ENCODE measurements around the gene C17orf113.

Gene C17orf113

DNA sequence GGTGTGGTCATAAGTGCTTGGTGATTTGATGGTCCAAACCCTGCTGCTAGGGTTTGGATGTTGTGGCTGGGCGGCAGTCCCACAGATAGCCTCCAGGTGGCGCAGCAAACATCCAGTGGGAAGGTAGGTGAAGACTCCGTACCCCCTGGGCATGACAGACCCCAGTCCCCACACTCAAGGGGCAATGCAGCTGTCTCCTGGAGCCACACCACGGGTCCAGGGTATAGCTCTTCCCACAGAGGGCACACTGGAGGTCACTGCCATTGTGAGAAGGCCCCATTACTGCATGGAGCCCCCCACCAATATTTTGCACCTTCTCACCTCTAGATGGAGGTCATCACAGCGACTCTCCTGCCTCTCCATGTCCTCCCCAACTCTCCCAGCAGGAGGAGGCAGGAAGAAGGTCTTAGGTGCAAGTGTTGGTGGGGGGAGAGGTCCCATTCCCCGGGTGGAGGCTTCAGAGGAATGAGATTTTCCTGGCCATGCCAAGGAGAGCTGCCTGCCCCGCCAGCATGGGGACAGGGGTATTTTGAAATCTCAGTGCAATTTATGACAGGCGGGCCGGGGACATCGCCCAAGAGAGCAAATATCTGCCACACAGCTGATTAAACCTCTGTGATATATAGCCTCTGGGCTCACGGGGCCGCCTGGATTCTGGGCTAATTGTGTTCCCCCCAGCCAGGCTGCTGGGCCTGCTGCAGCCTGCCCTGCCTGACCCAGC, 17.1 kb upstream of the C17orf113 start:
- TF ChIP-seq, protein P1, sequence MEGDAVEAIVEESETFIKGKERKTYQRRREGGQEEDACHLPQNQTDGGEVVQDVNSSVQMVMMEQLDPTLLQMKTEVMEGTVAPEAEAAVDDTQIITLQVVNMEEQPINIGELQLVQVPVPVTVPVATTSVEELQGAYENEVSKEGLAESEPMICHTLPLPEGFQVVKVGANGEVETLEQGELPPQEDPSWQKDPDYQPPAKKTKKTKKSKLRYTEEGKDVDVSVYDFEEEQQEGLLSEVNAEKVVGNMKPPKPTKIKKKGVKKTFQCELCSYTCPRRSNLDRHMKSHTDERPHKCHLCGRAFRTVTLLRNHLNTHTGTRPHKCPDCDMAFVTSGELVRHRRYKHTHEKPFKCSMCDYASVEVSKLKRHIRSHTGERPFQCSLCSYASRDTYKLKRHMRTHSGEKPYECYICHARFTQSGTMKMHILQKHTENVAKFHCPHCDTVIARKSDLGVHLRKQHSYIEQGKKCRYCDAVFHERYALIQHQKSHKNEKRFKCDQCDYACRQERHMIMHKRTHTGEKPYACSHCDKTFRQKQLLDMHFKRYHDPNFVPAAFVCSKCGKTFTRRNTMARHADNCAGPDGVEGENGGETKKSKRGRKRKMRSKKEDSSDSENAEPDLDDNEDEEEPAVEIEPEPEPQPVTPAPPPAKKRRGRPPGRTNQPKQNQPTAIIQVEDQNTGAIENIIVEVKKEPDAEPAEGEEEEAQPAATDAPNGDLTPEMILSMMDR (conservative IDR thresholded peaks at IDR 0.05): peak; percentile 75
- H3K27ac ChIP-seq: no peak overlapping the region

- TF ChIP-seq, protein P1 (conservative IDR thresholded peaks at IDR 0.05): no peak
- no peak overlapping the region for H3K27ac ChIP-seq
These were observed 14.8 kb upstream of the C17orf113 start for GRCh38 chr17:42065201-42065600.

- TF ChIP-seq, protein P1 (conservative IDR thresholded peaks at IDR 0.05): no peak
- no peak overlapping the region for H3K27ac ChIP-seq
These were observed 12.3 kb upstream of the C17orf113 start for GRCh38 chr17:42062681-42063080.

GRCh38 chr17:42061646-42062487, 11.5 kb upstream of the C17orf113 start:
- no peak overlapping the region for H3K27ac ChIP-seq

DNA sequence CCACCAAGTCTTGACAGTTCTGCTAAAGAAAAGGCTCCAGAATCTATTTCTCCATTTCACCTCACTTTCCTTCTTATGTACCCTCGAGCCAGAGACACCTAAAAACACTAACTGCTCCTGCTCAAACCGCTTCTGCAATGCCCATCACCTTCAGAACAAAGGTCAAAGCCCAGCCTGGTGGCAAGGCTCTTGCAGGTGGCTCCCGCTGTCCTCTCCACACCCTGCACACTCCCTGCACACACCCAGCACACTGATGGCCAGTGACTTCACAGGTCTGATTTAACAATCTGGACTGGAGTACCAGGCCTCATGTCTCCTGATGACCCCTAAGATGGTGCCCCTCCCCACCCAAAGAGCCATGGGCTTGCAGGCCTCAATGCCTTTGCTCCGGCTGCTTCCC, 9.8 kb upstream of the C17orf113 start:
- no peak overlapping the region for H3K27ac ChIP-seq

More at GRCh38 chr17:42061646-42062487, 11.5 kb upstream of the C17orf113 start:
- TF ChIP-seq, protein P1 (conservative IDR thresholded peaks at IDR 0.05): no peak

GRCh38 chr17:42059815-42060214, 9.4 kb upstream of the C17orf113 start:
- TF ChIP-seq, protein P1 (conservative IDR thresholded peaks at IDR 0.05): no peak
- H3K27ac ChIP-seq: no peak overlapping the region

More for the DNA sequence above, 9.8 kb upstream of the C17orf113 start:
- TF ChIP-seq, protein P1 (conservative IDR thresholded peaks at IDR 0.05): no peak

GRCh38 chr17:42058063-42058462, 7.7 kb upstream of the C17orf113 start:
- TF ChIP-seq, protein P1 (conservative IDR thresholded peaks at IDR 0.05): no peak
- no peak overlapping the region for H3K27ac ChIP-seq
